Testis (tissue), 2 donors: ENCODE results near the gene RAB36.

Experiments used
- POLR2A ChIP-seq: fragments of 450-650 bp; IDR thresholded peaks from one replicate; pipeline ENCODE4 v1.6.1; 2017; ENCODE audit warnings: antibody characterized with exemption, mild to moderate bottlenecking, moderate library complexity
- TF ChIP-seq, protein P1 (sequence below), 3 experiments: fragments of 450-650 bp in 2 of 3; fragments of 200-600 bp in 1 of 3; sonication (generic) in 1 of 3; IDR thresholded peaks; one replicate each; pipeline ENCODE4 v1.5.1; 2016 to 2019; ENCODE audit warnings: antibody characterized with exemption in 3 of 3, mild to moderate bottlenecking in 2 of 3, moderate library complexity in 1 of 3

DNA sequence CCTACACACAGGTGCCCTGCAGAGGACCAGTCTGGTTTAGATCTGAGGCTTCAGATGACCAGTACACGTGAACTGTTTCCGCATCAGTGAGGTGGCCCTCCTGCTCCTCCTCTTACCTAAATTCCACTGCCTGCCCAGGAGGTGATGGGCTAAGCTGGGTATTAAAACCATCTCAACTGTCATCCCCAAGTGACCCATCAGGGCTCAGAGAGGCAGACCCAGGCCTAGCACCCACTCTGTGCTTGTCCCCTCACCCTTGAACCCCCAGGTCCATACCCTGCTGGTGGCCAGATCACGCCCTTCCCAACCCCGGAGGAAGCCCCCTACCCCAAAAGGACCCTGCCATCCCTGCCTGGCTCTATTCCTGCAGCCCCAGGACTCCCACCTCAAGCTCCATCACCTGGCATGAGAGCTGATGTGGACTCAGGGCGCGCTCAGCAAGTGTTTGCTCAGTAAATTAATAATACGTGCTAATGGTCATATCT lies 24.8 kb upstream of the RAB36 start:
- TF ChIP-seq, protein P1, sequence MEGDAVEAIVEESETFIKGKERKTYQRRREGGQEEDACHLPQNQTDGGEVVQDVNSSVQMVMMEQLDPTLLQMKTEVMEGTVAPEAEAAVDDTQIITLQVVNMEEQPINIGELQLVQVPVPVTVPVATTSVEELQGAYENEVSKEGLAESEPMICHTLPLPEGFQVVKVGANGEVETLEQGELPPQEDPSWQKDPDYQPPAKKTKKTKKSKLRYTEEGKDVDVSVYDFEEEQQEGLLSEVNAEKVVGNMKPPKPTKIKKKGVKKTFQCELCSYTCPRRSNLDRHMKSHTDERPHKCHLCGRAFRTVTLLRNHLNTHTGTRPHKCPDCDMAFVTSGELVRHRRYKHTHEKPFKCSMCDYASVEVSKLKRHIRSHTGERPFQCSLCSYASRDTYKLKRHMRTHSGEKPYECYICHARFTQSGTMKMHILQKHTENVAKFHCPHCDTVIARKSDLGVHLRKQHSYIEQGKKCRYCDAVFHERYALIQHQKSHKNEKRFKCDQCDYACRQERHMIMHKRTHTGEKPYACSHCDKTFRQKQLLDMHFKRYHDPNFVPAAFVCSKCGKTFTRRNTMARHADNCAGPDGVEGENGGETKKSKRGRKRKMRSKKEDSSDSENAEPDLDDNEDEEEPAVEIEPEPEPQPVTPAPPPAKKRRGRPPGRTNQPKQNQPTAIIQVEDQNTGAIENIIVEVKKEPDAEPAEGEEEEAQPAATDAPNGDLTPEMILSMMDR (IDR thresholded peaks at IDR 0.05) = no peak
- TF ChIP-seq POLR2A = no peak
